Liver (tissue), 3 donors: ENCODE results near the gene AKR1C2.

Source experiments
- MAX ChIP-seq: IDR thresholded peaks from 2 replicates; pipeline ENCODE4 v1.6.1; 2016; ENCODE audit warnings: antibody characterized with exemption
- REST ChIP-seq: IDR thresholded peaks from 2 replicates; pipeline ENCODE4 v1.6.1; 2016; ENCODE audit warnings: antibody characterized with exemption, mild to moderate bottlenecking
- SP1 ChIP-seq: IDR thresholded peaks from 2 replicates; pipeline ENCODE4 v1.6.1; 2018; ENCODE audit warnings: antibody characterized with exemption, mild to moderate bottlenecking
- TAF1 ChIP-seq: conservative IDR thresholded peaks from 2 replicates; pipeline ENCODE4 v1.6.1; 2016; ENCODE audit warnings: antibody characterized with exemption, mild to moderate bottlenecking
- TF ChIP-seq, protein P1 (sequence below): fragments of 150-350 bp; IDR thresholded peaks from 2 replicates; pipeline ENCODE4 v1.5.1; 2017; ENCODE audit warnings: improper control_type of control experiment, low read depth, low read length; ENCODE audit not compliant: missing input control
- donor health status: healthy.
- donor health status: healthy.

GRCh38 chr10:5040781-5041470, 37.3 kb upstream of the AKR1C2 start:
- TF ChIP-seq, protein P1, sequence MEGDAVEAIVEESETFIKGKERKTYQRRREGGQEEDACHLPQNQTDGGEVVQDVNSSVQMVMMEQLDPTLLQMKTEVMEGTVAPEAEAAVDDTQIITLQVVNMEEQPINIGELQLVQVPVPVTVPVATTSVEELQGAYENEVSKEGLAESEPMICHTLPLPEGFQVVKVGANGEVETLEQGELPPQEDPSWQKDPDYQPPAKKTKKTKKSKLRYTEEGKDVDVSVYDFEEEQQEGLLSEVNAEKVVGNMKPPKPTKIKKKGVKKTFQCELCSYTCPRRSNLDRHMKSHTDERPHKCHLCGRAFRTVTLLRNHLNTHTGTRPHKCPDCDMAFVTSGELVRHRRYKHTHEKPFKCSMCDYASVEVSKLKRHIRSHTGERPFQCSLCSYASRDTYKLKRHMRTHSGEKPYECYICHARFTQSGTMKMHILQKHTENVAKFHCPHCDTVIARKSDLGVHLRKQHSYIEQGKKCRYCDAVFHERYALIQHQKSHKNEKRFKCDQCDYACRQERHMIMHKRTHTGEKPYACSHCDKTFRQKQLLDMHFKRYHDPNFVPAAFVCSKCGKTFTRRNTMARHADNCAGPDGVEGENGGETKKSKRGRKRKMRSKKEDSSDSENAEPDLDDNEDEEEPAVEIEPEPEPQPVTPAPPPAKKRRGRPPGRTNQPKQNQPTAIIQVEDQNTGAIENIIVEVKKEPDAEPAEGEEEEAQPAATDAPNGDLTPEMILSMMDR = no peak
- TF ChIP-seq MAX = no peak
- no peak for TF ChIP-seq REST
- no peak for TF ChIP-seq TAF1
- no peak for TF ChIP-seq SP1
